Stimulated activated CD8-positive, alpha-beta memory T cell treated with anti-CD3 and anti-CD28 coated beads, Interleukin-15, amount 100 ng/mL, for 4 hours (primary cell): Measurements from ENCODE around the gene TOP3A.
"Not testable (repeated sequence)": the region's sequence is repeated elsewhere in the genome, so short reads cannot be mapped to it uniquely, and the experiment has no call there.

Source experiments
- DNase-seq, 2 donors: peaks; one replicate each; pipeline ENCODE4 v3.0.0-alpha.2; 2020; ENCODE audit warnings: low read depth in 2 of 2

The TOP3A gene, protein sequence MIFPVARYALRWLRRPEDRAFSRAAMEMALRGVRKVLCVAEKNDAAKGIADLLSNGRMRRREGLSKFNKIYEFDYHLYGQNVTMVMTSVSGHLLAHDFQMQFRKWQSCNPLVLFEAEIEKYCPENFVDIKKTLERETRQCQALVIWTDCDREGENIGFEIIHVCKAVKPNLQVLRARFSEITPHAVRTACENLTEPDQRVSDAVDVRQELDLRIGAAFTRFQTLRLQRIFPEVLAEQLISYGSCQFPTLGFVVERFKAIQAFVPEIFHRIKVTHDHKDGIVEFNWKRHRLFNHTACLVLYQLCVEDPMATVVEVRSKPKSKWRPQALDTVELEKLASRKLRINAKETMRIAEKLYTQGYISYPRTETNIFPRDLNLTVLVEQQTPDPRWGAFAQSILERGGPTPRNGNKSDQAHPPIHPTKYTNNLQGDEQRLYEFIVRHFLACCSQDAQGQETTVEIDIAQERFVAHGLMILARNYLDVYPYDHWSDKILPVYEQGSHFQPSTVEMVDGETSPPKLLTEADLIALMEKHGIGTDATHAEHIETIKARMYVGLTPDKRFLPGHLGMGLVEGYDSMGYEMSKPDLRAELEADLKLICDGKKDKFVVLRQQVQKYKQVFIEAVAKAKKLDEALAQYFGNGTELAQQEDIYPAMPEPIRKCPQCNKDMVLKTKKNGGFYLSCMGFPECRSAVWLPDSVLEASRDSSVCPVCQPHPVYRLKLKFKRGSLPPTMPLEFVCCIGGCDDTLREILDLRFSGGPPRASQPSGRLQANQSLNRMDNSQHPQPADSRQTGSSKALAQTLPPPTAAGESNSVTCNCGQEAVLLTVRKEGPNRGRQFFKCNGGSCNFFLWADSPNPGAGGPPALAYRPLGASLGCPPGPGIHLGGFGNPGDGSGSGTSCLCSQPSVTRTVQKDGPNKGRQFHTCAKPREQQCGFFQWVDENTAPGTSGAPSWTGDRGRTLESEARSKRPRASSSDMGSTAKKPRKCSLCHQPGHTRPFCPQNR

DNA sequence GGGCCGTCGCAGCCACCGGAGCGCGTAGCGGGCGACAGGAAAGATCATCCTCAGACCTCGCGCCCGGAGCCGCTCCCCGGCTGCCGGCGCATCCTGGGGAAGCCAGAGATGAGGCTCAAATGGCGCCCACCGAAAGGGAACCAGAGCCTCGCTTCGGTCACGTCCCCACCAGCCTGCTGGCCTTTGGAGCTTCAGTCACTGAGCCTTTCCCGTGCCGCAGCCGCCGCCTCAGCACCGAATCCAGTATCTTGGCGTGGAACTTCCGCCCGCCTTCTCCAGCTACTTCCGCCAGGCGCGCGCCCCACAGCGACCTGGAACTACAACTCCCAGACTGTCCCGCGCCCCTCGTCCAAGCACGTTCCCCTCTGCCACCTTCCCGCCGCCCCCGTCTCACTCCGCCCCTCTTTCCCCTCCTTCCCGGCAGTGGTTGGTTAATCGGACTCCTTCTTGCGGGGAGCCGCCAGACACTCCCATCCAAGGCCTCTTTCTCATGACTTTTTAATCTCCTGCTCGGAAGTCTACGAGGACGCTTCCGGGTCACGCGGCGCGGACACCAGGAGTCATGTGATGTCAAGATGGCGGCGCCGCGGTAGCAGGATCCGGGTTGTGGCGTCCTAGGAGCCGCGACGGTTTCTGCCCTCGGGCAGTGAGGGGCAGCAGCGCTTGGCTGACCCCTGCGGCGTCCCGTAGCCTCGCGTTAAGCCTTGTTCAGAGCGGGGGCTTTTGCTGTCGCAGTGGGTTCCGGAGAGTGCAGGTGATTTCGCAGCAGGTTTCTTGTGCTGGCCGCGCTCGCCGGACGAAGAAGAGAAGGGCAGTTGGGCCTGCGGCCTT is at the start of gene TOP3A, which contains the start of gene SMCR8:
TOP3A (minus strand) TSS at position 264 of the 831 bp plus-strand sequence; CDS start at position 48, 216 bp downstream.
SMCR8 (plus strand) TSS at position 563 of the 831 bp plus-strand sequence. CDS start 497 bp downstream, outside the sequence.
- DNase-seq = peak; percentile 94 to 98

DNA sequence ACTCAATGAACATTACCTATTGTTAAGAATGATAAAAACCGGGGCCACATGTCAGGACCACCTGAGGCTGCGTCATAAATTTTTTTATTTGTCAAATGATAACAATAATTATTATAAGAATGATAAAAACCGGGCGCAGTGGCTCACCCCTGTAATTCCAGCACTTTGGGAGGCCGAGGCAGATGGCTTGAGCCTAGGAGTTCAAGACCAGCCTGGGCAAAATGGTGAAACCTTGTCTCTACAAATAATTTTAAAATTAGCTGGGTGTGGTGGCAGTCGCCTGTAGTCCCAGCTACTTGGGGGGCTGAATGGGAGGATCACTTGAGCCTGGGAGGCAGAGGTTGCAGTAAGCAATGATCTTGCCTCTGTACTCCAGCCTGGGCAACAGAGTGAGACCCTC is 49.4 kb upstream of the TOP3A start:
- DNase-seq = no peak

DNA sequence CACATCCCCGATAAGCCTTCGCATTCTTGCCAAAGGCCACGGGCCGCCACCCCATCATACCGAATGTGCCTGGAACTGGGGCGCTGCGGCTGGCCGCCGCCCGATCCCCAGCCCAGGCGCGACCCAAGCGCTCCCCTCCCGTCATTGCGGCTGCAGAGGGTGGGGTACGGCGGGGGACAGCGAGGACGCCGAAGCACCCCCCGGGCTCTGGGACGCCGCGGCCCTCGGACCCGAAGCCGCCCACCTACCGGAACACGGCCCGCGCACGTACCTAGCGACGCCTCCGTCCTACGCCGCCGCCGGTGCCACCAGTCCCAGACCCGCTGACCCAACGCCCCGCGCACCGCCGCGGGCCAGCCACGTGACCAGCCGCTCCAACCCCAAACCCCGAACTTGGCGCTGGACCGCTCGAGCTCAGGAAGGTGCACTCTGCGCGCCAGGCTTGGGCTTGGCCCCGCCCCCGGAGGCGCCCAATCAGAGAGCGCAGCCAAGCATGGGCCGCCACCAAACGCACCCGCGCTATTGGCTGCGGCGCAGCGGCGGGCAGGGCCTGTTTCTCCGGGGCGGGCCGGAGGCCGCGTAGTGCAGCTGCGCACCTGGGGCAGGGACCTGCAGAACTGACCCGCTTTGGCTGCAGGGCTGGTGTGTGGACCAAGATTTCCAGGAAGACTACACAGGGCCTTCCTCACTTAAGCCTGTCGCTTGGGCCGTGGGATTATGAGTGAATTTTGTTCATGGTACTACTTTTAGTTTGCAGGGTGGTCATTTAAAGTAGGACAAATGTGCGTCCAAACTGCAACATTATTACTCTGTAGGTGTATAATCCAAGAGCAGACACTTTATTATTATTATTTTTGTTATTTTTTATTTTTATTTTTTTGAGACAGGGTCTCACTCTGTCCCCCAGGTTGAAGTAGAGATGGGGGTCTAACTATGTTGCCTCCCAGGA is 48.6 kb upstream of the TOP3A start, which contains the start of gene SHMT1:
SHMT1 (minus strand) TSS at position 450 of the 949 bp plus-strand sequence. CDS start 7,569 bp downstream, outside the sequence.
- peak; percentile 74 to 78 for DNase-seq

DNA sequence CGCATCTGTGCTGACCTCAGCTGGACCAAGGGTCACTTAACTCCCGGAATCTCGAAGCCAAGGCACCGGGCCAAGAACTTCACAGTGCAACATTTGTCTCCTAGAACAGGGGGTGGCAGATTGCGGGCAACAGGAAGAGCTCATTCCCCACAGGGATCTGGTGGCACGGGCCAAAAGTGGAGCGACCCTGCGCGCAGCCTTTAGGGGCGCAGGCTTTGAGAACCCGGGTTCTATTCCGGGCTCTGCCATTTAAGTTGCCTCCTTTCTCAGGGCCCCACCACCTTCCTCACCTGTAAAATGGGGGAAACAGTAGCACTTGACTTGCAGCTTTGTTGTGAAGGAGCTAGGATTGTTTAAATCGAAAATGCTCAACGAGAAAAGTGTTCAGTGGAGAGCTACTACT is 47.9 kb upstream of the TOP3A start:
- no peak for DNase-seq

DNA sequence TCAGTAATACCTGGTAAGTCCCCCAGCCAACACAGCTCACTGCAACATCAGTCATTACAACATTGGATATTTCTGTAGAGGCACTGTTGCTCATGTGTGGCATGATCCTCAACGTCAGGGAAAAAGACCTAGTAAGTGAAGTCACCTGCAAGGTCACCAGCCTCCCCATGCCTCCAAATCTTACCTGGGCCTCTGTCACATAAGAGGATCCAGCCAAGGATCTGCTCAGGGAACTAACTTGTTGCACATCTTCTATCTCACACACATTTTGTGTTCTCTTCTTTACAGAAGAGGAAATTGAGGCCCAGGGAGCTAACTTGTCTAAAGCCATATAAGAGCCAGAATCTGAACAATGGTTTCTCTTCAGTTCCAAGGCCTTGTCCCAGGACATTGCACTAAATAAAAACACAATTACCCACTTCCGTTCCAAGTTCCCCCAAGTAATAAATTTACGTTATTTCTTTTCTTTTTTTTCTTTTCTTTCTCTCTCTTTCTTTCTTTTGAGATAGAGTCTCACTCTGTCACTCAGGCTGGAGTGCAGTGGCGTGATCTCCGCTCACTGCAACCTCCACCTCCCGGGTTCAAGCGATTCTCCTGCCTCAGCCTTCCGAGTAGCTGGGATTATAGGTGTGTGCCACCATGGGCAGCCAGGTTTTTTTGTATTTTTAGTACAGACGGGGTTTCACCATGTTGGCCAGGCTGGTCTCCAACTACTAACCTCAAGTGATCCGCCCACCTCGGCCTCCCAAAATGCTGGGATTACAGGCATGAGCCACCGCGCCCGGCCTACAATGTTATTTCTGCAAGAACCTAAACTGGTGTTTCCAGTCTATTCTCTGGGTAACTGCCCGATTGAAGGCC is 47.3 kb upstream of the TOP3A start:
- DNase-seq = no peak

DNA sequence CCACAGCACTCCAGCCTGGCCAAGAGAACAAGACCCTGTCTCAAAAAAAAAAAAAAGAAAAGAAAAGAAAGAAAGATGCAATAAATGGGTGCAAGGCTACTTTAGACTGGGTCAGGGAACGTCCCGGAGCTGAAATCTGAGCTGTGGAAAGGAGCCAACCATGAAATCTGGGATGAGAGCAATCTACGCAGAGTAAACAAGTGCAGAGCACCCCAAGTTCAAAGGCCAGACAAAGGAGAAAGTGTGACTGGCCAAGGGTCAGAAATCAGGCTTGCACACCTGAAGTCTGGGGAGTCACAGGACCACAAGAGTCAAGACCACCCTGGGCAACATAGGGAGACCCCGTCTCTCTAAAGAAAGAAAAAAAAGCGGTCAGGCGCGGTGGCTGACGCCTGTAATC is 45.7 kb upstream of the TOP3A start:
- DNase-seq = no peak

DNA sequence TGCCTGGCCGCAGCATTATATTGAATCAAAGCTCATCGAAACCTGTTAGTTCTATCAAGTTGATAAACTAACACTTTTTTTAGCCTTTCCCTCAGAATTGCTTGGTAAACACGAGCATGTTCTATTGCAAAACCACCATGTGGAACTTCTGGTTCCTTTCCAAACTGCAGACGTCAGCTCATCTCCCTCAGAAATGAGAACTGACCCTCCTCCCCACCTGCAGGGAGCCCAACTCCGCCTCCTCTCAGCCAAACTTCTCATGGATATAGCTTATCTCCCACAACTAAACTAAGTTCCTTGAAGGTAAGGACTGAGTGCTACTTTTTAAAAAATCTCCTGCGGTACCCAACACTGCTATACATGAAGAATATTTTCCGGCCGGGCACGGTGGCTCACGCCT is 41.8 kb upstream of the TOP3A start:
- DNase-seq = no peak

DNA sequence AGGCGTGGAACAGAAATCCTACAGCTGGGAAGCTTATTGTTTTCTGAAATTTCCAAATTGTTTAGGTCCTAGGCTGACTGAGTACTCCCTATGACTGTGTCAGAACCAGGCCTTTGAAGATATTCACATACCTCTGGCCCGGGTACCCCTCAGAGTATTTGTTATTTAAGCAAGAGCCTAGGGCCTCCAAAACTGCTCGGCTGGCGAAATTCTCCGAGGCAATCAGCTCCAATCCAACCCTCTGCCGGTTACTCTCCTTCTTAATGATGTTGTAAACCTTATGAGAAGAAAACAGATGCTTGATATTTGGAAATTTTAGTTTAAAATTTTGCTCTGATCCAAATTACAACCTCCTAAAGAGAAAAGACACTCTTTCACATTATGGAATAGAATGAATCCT is 38.7 kb upstream of the TOP3A start:
- DNase-seq = no peak

DNA sequence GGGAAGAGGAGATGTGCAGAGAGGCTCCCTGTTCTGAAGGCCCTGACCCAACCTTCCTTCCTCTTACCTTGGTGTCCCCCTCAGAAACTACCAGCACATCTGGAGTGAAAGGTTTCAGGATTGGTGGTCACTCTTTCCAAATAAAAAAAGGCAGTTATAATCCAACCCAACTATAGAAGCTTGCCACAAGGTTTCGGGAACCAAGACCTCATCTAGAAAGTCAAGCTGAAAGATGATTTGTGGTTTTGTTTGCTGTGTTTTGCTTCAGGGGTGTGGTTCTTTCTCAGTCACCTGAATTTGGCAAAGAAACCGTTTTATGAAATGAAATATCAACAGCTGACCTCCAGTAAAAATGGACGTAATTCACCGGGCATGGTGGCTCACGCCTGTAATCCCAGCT is 29.2 kb upstream of the TOP3A start:
- DNase-seq = no peak

DNA sequence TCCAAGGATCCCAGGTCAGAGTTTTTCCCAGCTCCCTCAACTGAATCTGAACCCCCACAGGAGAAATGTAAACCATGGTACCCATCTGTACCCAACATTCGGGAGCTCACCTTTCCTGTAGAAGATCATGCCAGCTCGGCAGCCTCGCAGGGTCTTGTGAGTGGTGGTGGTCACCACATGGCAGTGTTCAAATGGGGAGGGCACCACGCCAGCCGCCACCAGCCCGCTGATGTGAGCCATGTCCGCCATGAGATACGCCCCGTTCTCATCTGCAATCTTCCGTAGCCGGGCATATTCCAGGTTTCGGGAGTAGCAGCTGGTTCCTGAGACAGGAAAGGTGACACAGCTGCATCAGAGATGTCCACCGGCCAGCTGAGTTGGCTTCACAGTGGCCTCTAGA is 25.1 kb upstream of the TOP3A start:
- DNase-seq = no peak

DNA sequence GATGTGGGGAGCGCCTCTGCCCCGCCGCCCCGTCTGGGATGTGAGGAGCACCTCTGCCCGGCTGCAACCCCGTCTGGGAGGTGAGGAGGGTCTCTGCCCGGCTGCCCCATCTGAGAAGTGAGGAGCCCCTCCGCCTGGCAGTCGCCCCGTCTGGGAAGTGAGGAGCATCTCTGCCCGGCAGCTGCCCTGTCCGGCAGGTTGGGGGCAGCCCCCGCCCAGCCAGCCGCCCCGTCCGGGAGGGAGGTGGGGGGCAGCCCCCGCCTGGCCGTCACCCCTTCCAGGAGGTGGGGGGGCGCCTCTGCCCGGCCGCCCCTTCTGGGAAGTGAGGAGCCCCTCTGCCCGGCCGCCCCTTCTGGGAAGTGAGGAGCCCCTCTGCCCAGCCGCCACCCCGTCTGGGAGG is 23.4 kb upstream of the TOP3A start:
- DNase-seq = not testable (repeated sequence)

DNA sequence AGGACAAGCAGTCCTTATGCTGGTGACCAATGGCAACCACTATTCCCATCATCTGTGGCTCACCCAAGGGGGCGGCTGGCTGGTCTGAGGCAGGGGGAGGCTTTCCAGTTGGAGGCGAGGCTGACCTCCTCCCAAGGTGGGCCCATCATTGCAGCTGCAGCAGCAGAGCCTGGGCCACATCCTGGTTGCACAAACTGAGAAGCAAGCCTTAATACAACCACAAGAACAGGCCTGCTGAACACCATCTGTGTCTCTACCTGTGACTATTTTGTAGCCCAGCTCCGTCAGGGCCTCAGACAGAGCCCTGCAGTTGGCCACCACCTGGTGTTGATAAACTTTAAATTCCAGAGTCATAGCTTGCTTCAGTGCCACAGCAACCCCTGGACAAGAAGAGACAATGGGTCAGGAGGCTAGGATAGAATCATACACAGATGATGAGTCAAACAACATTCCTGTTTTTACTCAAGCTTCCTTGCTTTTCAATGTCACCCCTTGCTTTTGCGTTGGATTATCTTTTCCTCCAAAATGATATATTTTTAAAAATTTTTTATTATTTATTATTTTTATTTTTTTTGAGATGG is 18.2 kb upstream of the TOP3A start:
- no peak for DNase-seq

DNA sequence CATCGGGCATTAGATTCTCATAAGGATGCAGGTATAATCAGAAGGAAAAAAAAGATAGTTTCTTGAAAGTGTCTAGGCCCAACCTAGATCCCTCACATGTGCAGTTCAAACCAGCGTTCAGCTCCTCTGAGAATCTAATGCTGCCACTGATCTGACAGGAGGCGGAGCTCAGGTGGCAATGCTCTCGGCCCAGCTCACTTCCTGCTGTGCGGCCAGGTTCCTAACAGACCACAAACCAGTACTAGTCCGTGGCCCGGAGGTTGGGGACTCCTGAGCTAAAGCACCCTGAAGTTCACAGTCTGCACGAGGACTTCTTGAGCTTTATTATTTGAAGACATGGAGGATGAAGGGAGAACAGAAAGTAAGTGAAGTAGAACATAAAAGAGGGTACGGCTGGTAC is 17.1 kb upstream of the TOP3A start:
- DNase-seq = no peak

DNA sequence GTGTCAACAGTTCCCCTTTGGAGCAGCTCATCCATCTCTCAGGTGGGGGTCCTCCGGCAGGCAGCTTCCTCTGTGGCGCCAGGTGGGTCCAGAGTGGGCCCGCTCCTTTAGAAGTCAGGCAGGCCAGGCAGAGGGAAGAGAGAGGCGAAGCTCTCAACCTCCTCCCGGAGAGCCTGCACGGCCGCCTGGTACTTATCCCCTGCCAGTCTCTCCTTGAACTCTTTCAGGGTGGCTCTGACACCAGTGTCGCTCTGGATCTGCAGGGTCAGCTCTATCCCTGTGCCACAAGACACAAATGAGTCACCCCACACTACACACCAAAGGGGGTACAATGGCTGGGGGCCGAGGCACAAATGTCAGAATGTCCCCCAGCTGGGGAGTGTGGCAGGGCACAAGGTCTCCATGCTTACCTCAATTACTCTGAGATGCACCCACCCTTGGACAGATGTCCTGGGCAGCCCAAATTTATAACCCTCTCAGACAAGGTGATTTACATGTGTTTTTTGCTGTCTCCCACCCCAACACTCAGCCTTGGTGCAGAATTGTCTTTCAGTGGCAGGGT is 13.9 kb upstream of the TOP3A start:
- DNase-seq = no peak

DNA sequence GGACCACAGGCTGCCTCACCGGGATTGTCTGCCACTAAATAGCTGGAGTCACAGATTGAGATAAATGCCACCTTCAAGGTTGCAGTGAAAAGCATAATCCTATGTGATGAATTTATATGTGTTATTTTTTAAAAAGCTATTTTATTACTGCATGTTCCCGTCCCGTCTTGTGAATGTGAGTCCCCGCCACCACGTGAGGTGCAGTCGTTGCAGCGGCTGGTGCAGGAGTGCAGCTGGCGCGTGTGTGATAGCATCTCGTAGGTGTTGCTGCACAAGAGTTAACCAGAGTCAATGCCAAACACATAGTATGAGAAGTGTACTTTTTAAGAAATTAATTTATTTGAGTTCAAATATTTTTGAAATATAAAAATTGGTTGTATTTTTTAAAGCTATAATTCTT is 12.8 kb upstream of the TOP3A start:
- no peak for DNase-seq

DNA sequence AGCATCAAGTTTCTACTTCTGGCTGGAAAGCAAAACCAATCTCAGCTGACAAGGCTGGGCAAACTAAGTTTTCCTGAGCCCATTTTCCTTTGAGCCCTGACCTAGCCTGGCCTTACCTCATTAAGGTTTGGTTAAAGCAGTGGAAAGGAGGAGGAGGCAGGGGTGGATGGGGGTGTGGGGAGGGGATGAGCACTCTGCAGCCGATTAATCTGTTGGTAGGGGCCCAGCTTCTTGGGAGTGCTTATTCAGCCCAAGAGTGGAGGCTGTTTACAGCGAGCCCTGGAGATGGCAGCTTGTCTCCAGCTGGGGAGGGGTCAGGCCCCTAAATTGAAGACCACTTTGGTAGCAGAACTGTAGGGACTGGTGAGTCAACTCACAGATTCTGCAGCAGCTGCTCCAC is 12.3 kb upstream of the TOP3A start:
- no peak for DNase-seq

DNA sequence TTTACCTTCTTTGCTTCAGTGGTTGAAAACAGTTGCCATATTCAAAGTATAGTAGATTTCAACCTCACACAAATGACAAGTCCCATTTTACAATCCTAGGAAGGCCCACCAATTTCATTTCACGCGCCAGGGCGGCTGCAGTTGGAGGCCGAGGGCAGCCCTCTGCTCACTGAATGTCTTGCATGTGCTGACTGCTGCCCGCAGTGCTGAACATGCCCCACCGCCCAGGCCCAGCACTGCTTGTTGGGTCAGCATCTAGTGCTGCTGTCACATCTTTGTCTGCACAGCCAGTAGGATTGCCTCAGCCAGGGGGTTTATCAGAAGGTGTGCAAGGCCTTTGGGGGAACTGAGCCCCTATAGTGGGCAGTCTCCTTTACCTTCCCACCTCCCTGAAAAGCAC is 11.8 kb upstream of the TOP3A start:
- no peak for DNase-seq

DNA sequence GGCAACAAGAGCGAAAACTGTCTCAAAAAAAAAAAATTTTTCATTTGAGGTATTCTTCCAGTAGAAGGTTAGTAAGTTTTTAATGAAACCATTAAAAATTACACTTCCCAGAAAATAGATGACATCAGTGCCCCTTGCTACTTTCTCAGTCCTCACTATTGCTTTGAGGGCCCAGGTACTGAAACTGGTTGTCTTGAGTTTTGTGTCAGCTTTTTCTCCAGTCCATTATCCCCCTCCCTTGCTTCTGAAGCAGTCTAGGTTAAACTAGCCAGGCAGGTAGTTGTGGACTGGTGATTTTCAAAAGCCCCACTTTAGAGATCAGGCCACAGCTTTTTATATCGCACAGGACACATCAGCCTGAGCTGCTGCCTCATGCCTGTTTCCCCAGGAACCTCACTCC is 11.2 kb upstream of the TOP3A start:
- DNase-seq = no peak
